Stimulated activated CD4-positive, alpha-beta T cell treated with anti-CD3 and anti-CD28 coated beads, Interleukin-12 subunit alpha, Interleukin-12 subunit beta, amount 100 ng/mL, for 48 hours (primary cell): ENCODE measurements around the gene TAP1.

Experiments used
- DNase-seq, 3 donors: peaks; one replicate each; pipeline ENCODE4 v3.0.0-alpha.2; 2020; ENCODE audit warnings: low read depth in 2 of 3, low spot score in 1 of 3

Gene TAP1

GRCh38 chr6:32862725-32863124 lies 9.2 kb upstream of the TAP1 start:
- no peak for DNase-seq

- no peak for DNase-seq
Measured at GRCh38 chr6:32860674-32861073, 7.2 kb upstream of the TAP1 start.

GRCh38 chr6:32858194-32858593 lies 4.7 kb upstream of the TAP1 start:
- no peak for DNase-seq

- no peak for DNase-seq
Measured at GRCh38 chr6:32857156-32857891, 3.8 kb upstream of the TAP1 start.

GRCh38 chr6:32855467-32856174 lies 2.1 kb upstream of the TAP1 start:
- no peak for DNase-seq

- DNase-seq, result peak in 1 of 3 donors; percentile 54
Measured at GRCh38 chr6:32854376-32855178, 1.1 kb upstream of the TAP1 start.

- DNase-seq, result peak in 1 of 3 donors; percentile 48
Measured at GRCh38 chr6:32852844-32853540, 512 bp downstream of the TAP1 start.

GRCh38 chr6:32852018-32852843 lies 1.3 kb downstream of the TAP1 start:
- peak in 1 of 3 donors; percentile 40 for DNase-seq

- DNase-seq, result no peak
Measured at GRCh38 chr6:32851025-32851424, 2.5 kb downstream of the TAP1 start.

GRCh38 chr6:32849126-32849525 lies 4.4 kb downstream of the TAP1 start:
- DNase-seq, result no peak

GRCh38 chr6:32847795-32848194 lies 5.7 kb downstream of the TAP1 start:
- DNase-seq, result no peak

GRCh38 chr6:32847004-32847403 lies 6.5 kb downstream of the TAP1 start:
- no peak for DNase-seq

GRCh38 chr6:32845384-32845884 lies 8.1 kb downstream of the TAP1 start:
- DNase-seq, result peak in 1 of 3 donors; percentile 34

GRCh38 chr6:32844839-32845383 lies 8.6 kb downstream of the TAP1 start:
- no peak for DNase-seq

GRCh38 chr6:32843979-32844838 lies 9.3 kb downstream of the TAP1 start, which contains the start of gene PSMB8:
PSMB8 (minus strand) TSS chr6:32844047; CDS start chr6:32843996, 51 bp downstream.
- peak; percentile 95 to 99 (median 95) for DNase-seq

GRCh38 chr6:32843331-32843978 lies 10.0 kb downstream of the TAP1 start:
- DNase-seq, result no peak

GRCh38 chr6:32842690-32843089 lies 10.8 kb downstream of the TAP1 start:
- no peak for DNase-seq

- no peak for DNase-seq
Measured at GRCh38 chr6:32842021-32842650, 11.4 kb downstream of the TAP1 start.
